GM21786 (cell line): ENCODE data around the gene RPS26.
"Not testable (repeated sequence)": the region's sequence is repeated elsewhere in the genome, so short reads cannot be mapped to it uniquely, and the experiment has no call there.

Experiments
- ATAC-seq: cut with Tn5 transposase; IDR thresholded peaks from one replicate; pipeline ENCODE4 v1.9.1; 2021; ENCODE audit not compliant: unreplicated experiment

RPS26 gene

GRCh38 chr12:56020423-56021184 lies 21.1 kb upstream of the RPS26 start, which contains the start of gene IKZF4:
TSS of gene IKZF4 (plus strand) at chr12:56021043. CDS start at chr12:56021494, 451 bp downstream.
- ATAC-seq: no peak

- no peak for ATAC-seq
These were observed 19.7 kb upstream of the RPS26 start for GRCh38 chr12:56021889-56022497.

- ATAC-seq: no peak
These were observed 13.1 kb upstream of the RPS26 start for GRCh38 chr12:56028511-56029165.

GRCh38 chr12:56029166-56029519 lies 12.6 kb upstream of the RPS26 start:
- no peak for ATAC-seq

GRCh38 chr12:56029666-56030293 lies 11.9 kb upstream of the RPS26 start:
- no peak for ATAC-seq

- no peak for ATAC-seq
These were observed 9.7 kb upstream of the RPS26 start for GRCh38 chr12:56031987-56032386.

- ATAC-seq: no peak
These were observed 7.0 kb upstream of the RPS26 start for GRCh38 chr12:56034586-56035332.

- no peak for ATAC-seq
These were observed 4.6 kb upstream of the RPS26 start for GRCh38 chr12:56037161-56037560.

GRCh38 chr12:56038022-56038655 lies 3.6 kb upstream of the RPS26 start:
- no peak for ATAC-seq

- no peak for ATAC-seq
These were observed 1.6 kb upstream of the RPS26 start for GRCh38 chr12:56040151-56040550.

- ATAC-seq: no peak
These were observed 661 bp upstream of the RPS26 start for GRCh38 chr12:56040963-56041551.

- not testable (repeated sequence) for ATAC-seq
These were observed 704 bp downstream of the RPS26 start for GRCh38 chr12:56042430-56042813.

GRCh38 chr12:56042843-56043242 lies 1.1 kb downstream of the RPS26 start:
- ATAC-seq: no peak

- no peak for ATAC-seq
These were observed 4.5 kb downstream of the RPS26 start for GRCh38 chr12:56046027-56046780.

GRCh38 chr12:56053407-56053893 lies 11.7 kb downstream of the RPS26 start:
- no peak for ATAC-seq

GRCh38 chr12:56059964-56060363 lies 18.2 kb downstream of the RPS26 start:
- not testable (repeated sequence) for ATAC-seq

GRCh38 chr12:56061982-56062381 lies 20.3 kb downstream of the RPS26 start:
- ATAC-seq: no peak

- no peak for ATAC-seq
These were observed 21.3 kb downstream of the RPS26 start for GRCh38 chr12:56062996-56063395.

GRCh38 chr12:56071648-56072047 lies 29.9 kb downstream of the RPS26 start:
- no peak for ATAC-seq
